HG02938 (cell line): ENCODE data around the gene ANGPTL5.
A peak's percentile ranks its signal among the peaks of the same experiment; 100 is the strongest.
"Not testable (repeated sequence)": the region's sequence is repeated elsewhere in the genome, so short reads cannot be mapped to it uniquely, and the experiment has no call there.

Experiments
- ATAC-seq: cut with Tn5 transposase; IDR thresholded peaks from one replicate; pipeline ENCODE4 v1.9.1; 2021; ENCODE audit warnings: mild to moderate bottlenecking, moderate library complexity; ENCODE audit not compliant: unreplicated experiment

ANGPTL5 gene

GRCh38 chr11:101916422-101916821 lies at the start of gene ANGPTL5:
Gene ANGPTL5 (minus strand): TSS chr11:101916522. CDS start chr11:101907909, 8,613 bp downstream.
- no peak for ATAC-seq

- ATAC-seq, result not testable (repeated sequence)
Measured at GRCh38 chr11:101964200-101964599, 47.9 kb upstream of the ANGPTL5 start.

- ATAC-seq, result no peak
Measured at GRCh38 chr11:101960231-101960630, 43.9 kb upstream of the ANGPTL5 start.

GRCh38 chr11:101955701-101956100 lies 39.4 kb upstream of the ANGPTL5 start:
- no peak for ATAC-seq

GRCh38 chr11:101955278-101955677 lies 39.0 kb upstream of the ANGPTL5 start:
- no peak for ATAC-seq

- no peak for ATAC-seq
Measured at GRCh38 chr11:101949680-101950220, 33.4 kb upstream of the ANGPTL5 start.

- no peak for ATAC-seq
Measured at GRCh38 chr11:101945448-101945847, 29.1 kb upstream of the ANGPTL5 start.

GRCh38 chr11:101944923-101945322 lies 28.6 kb upstream of the ANGPTL5 start:
- no peak for ATAC-seq

- no peak for ATAC-seq
Measured at GRCh38 chr11:101940901-101941520, 24.7 kb upstream of the ANGPTL5 start.

- no peak for ATAC-seq
Measured at GRCh38 chr11:101931692-101932091, 15.4 kb upstream of the ANGPTL5 start.

GRCh38 chr11:101929294-101929915 lies 13.1 kb upstream of the ANGPTL5 start:
- ATAC-seq, result no peak

- ATAC-seq, result no peak
Measured at GRCh38 chr11:101923554-101923953, 7.2 kb upstream of the ANGPTL5 start.

- no peak for ATAC-seq
Measured at GRCh38 chr11:101920992-101921391, 4.7 kb upstream of the ANGPTL5 start.

GRCh38 chr11:101917226-101917625 lies 904 bp upstream of the ANGPTL5 start:
- ATAC-seq, result no peak

- ATAC-seq, result peak; percentile 67
Measured at GRCh38 chr11:101915791-101916291, 481 bp downstream of the ANGPTL5 start.

GRCh38 chr11:101914738-101915426 lies 1.4 kb downstream of the ANGPTL5 start, which contains the start of gene CEP126:
Gene CEP126 (plus strand): TSS chr11:101915010. CDS start chr11:101915285, 275 bp downstream.
- ATAC-seq, result peak; percentile 97

GRCh38 chr11:101914341-101914737 lies 2.0 kb downstream of the ANGPTL5 start:
- ATAC-seq, result no peak

GRCh38 chr11:101913656-101914055 lies 2.7 kb downstream of the ANGPTL5 start:
- ATAC-seq, result no peak

GRCh38 chr11:101912823-101913284 lies 3.5 kb downstream of the ANGPTL5 start:
- ATAC-seq, result no peak

- ATAC-seq, result no peak
Measured at GRCh38 chr11:101909087-101909486, 7.2 kb downstream of the ANGPTL5 start.

GRCh38 chr11:101907815-101908214 lies 8.5 kb downstream of the ANGPTL5 start:
- no peak for ATAC-seq
